ENCODE data around the gene GPR161. TPM values are rescaled to one million over a fixed set of nuclear protein-coding genes. Genes with fewer than 3 reads are reported as not detected.

GPR161 gene
- total and polyA plus RNA-seq, 12 donors, result 0.93 to 3.3 (median 2.3) TPM

- Histone ChIP-seq H3K4me3 (no peak overlapping the region), H3K9me3 (no peaks in the 10 kb centered on the region), H3K36me3 (peaks cover 0 to 51% (median 5%) of the 10 kb centered on the region in 9 donors), H3K27ac (peak overlapping the region in 1 of 10 donors; percentile 2), H3K4me1 (peaks cover 0 to 52% (median 16%) of the 10 kb centered on the region in 9 donors), H3K27me3 (no peaks in the 10 kb centered on the region)
- intact Hi-C loops (cut with DNase I), result loop anchor here in 1 of 10 donors (5.0 kb wide), 1 partner anchor 114 kb away; the partner anchor contains the start of genes DCAF6 and MPC2
- ATAC-seq (peak in 2 of 8 donors; percentile 44 to 69), DNase-seq (no peak)
- TF ChIP-seq CTCF (IDR thresholded peaks at IDR 0.05), result no peak
- WGBS, 2 donors, result 39 to 65% methylated on average over 1 of the region's 1 CpG
Observed at GRCh38 chr1:168050880-168051279, 85.8 kb downstream of the GPR161 start.

- no peak for TF ChIP-seq CTCF (IDR thresholded peaks at IDR 0.05)
- DNase-seq (no peak), ATAC-seq (no peak)
- no peaks in the 10 kb centered on the region for H3K27me3 ChIP-seq
- no peak overlapping the region for H3K4me3 ChIP-seq
- no peak overlapping the region for H3K27ac ChIP-seq
- WGBS, 2 donors, result 54 to 56% methylated on average over 1 of the region's 1 CpG
- H3K4me1 ChIP-seq, result peaks cover 0 to 52% (median 18%) of the 10 kb centered on the region in 9 donors
- no peaks in the 10 kb centered on the region for H3K9me3 ChIP-seq
- peaks cover 0 to 57% (median 9%) of the 10 kb centered on the region in 9 donors for H3K36me3 ChIP-seq
- intact Hi-C loops (cut with DNase I), result loop anchor here in 1 of 10 donors (5.0 kb wide), 1 partner anchor 113 kb away; the partner anchor contains the start of genes DCAF6 and MPC2
Observed at GRCh38 chr1:168050307-168050706, 86.4 kb downstream of the GPR161 start.

- peak overlapping the region in 2 of 10 donors; percentile 14 to 15 for H3K27ac ChIP-seq
- H3K9me3 ChIP-seq, result no peaks in the 10 kb centered on the region
- H3K4me3 ChIP-seq, result no peak overlapping the region
- H3K27me3 ChIP-seq, result no peaks in the 10 kb centered on the region
- intact Hi-C loops (cut with DNase I), result no loop called here
- WGBS, 2 donors, result 80 to 90% methylated on average over 1 of the region's 1 CpG
- H3K4me1 ChIP-seq, result peaks cover 0 to 19% (median 6%) of the 10 kb centered on the region in 9 donors
- peaks cover 0 to 74% (median 20%) of the 10 kb centered on the region in 9 donors for H3K36me3 ChIP-seq
- DNase-seq (no peak), ATAC-seq (no peak)
- no peak for TF ChIP-seq CTCF (IDR thresholded peaks at IDR 0.05)
Observed at GRCh38 chr1:168045311-168045710, 91.4 kb downstream of the GPR161 start.

GRCh38 chr1:168042362-168042761 lies 94.4 kb downstream of the GPR161 start:
- no peak for ATAC-seq
- intact Hi-C loops (cut with DNase I), result no loop called here

More at GRCh38 chr1:168042362-168042761, 94.4 kb downstream of the GPR161 start:
- H3K27me3 ChIP-seq, result no peaks in the 10 kb centered on the region
- DNase-seq, result no peak
- 96 to 98% methylated on average over 2 of the region's 2 CpGs for WGBS, 2 donors
- H3K9me3 ChIP-seq, result no peaks in the 10 kb centered on the region
- peaks cover 0 to 74% (median 20%) of the 10 kb centered on the region in 9 donors for H3K36me3 ChIP-seq
- TF ChIP-seq CTCF (IDR thresholded peaks at IDR 0.05), result no peak
- no peak overlapping the region for H3K27ac ChIP-seq
- H3K4me1 ChIP-seq, result peaks cover 0 to 17% (median 6%) of the 10 kb centered on the region in 9 donors
- H3K4me3 ChIP-seq, result no peak overlapping the region

Measured in heart right ventricle (tissue), 16 donors.